Fibroblast of lung (primary cell): ENCODE data around the gene OPN1SW.

Experiments used
- CTCF ChIP-seq, 2 donors: IDR thresholded peaks in 1 of 2; conservative IDR thresholded peaks in 1 of 2; 1 replicate in 1 of 2; 2 replicates in 1 of 2; pipeline ENCODE4 v1.5.1; 2011 to 2012; ENCODE audit warnings: low read length in 2 of 2, control low read depth in 1 of 2, inconsistent platforms in 1 of 2, low read depth in 1 of 2, mild to moderate bottlenecking in 1 of 2
- EZH2 ChIP-seq: IDR thresholded peaks from 2 replicates; pipeline ENCODE4 v1.5.1; 2012; ENCODE audit warnings: low read length, control low read depth, mild to moderate bottlenecking; ENCODE audit errors: missing control alignments

- TF ChIP-seq CTCF (conservative IDR thresholded peaks at IDR 0.05 in 1 of 2, IDR thresholded peaks at IDR 0.05 in 1 of 2; ENCODE audit: low read depth in 1 of 2, low read length in 2 of 2) (no peak), EZH2 (no peak)
Measured at GRCh38 chr7:128732521-128733277, 42.9 kb downstream of the OPN1SW start.
